Measurements from ENCODE around the gene ATP8B3. TPM values are rescaled to one million over a fixed set of nuclear protein-coding genes. Genes with fewer than 3 reads are reported as not detected.

ATP8B3 gene
- total and polyA plus RNA-seq, 7 donors = under 0.01 to 3.9 (median 0.68) TPM; not detected in 2

GRCh38 chr19:1779574-1779973 is 32.5 kb downstream of the ATP8B3 start:
- Histone ChIP-seq H3K27me3 (peaks cover 29 to 100% (median 84%) of the 10 kb centered on the region in 3 donors), H3K36me3 (no peaks in the 10 kb centered on the region), H3K27ac (no peak overlapping the region), H3K4me3 (no peak overlapping the region), H3K9me3 (peaks cover 4 to 16% (median 13%) of the 10 kb centered on the region in 4 donors), H3K4me1 (peaks cover 0 to 4% (median 2%) of the 10 kb centered on the region in 4 donors)
- DNase-seq = no peak
- 26 to 38% methylated on average over 16 of the region's 16 CpGs for WGBS, 2 donors
- TF ChIP-seq, protein P1, sequence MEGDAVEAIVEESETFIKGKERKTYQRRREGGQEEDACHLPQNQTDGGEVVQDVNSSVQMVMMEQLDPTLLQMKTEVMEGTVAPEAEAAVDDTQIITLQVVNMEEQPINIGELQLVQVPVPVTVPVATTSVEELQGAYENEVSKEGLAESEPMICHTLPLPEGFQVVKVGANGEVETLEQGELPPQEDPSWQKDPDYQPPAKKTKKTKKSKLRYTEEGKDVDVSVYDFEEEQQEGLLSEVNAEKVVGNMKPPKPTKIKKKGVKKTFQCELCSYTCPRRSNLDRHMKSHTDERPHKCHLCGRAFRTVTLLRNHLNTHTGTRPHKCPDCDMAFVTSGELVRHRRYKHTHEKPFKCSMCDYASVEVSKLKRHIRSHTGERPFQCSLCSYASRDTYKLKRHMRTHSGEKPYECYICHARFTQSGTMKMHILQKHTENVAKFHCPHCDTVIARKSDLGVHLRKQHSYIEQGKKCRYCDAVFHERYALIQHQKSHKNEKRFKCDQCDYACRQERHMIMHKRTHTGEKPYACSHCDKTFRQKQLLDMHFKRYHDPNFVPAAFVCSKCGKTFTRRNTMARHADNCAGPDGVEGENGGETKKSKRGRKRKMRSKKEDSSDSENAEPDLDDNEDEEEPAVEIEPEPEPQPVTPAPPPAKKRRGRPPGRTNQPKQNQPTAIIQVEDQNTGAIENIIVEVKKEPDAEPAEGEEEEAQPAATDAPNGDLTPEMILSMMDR (IDR thresholded peaks at IDR 0.05) = no peak
- no peak for TF ChIP-seq POLR2AphosphoS5 (IDR thresholded peaks at IDR 0.05)
- no peak for TF ChIP-seq POLR2A (IDR thresholded peaks at IDR 0.05)
- TF ChIP-seq EP300 (IDR thresholded peaks at IDR 0.05) = no peak
- intact Hi-C loops (cut with DNase I) = no loop called here

DNA sequence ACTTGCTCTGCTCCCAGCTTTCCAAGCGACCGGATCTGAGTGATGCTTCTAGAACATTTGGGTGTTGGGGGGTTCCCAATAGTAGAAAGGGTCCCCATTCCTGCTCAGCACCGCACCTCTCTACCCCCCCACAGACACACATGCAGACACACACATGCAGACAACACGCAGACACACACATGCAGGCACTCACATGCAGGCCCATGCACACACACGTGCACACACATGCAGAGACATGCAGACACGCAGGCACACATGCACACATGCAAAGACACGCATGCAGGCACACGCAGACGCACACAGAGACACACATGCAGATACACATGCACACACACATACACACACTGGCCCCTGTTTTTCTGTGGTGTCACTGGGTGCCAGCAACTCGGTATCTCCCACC is 34.9 kb downstream of the ATP8B3 start:
- 50 to 57% methylated on average over 10 of the region's 10 CpGs for WGBS, 2 donors
- Histone ChIP-seq H3K4me1 (peaks cover 0 to 4% (median 2%) of the 10 kb centered on the region in 4 donors), H3K27ac (no peak overlapping the region), H3K4me3 (no peak overlapping the region), H3K9me3 (peaks cover 4 to 15% (median 13%) of the 10 kb centered on the region in 4 donors), H3K27me3 (peaks cover 34 to 95% (median 80%) of the 10 kb centered on the region in 3 donors), H3K36me3 (no peaks in the 10 kb centered on the region)
- DNase-seq = no peak
- TF ChIP-seq, protein P1 (IDR thresholded peaks at IDR 0.05) = no peak
- no peak for TF ChIP-seq POLR2AphosphoS5 (IDR thresholded peaks at IDR 0.05)
- no peak for TF ChIP-seq EP300 (IDR thresholded peaks at IDR 0.05)
- no peak for TF ChIP-seq POLR2A (IDR thresholded peaks at IDR 0.05)
- intact Hi-C loops (cut with DNase I) = no loop called here

GRCh38 chr19:1776606-1777147 is 35.4 kb downstream of the ATP8B3 start:
- WGBS, 2 donors = 7 to 8% methylated on average over 23 of the region's 23 CpGs
- Histone ChIP-seq H3K9me3 (peaks cover 0 to 10% (median 8%) of the 10 kb centered on the region in 4 donors), H3K27me3 (peaks cover 34 to 95% (median 75%) of the 10 kb centered on the region in 3 donors), H3K4me1 (peaks cover 0 to 4% (median 2%) of the 10 kb centered on the region in 4 donors), H3K27ac (no peak overlapping the region), H3K4me3 (no peak overlapping the region), H3K36me3 (no peaks in the 10 kb centered on the region)
- intact Hi-C loops (cut with DNase I) = no loop called here
- DNase-seq = no peak
- TF ChIP-seq, protein P1 (IDR thresholded peaks at IDR 0.05) = no peak
- no peak for TF ChIP-seq POLR2A (IDR thresholded peaks at IDR 0.05)
- no peak for TF ChIP-seq POLR2AphosphoS5 (IDR thresholded peaks at IDR 0.05)
- no peak for TF ChIP-seq EP300 (IDR thresholded peaks at IDR 0.05)

- 5 to 10% methylated on average over 50 of the region's 50 CpGs for WGBS, 2 donors
Measured at GRCh38 chr19:1775951-1776605, 36.0 kb downstream of the ATP8B3 start.

More at GRCh38 chr19:1775951-1776605, 36.0 kb downstream of the ATP8B3 start:
- Histone ChIP-seq H3K9me3 (peaks cover 4 to 9% (median 8%) of the 10 kb centered on the region in 4 donors), H3K4me3 (no peak overlapping the region), H3K27ac (no peak overlapping the region), H3K36me3 (no peaks in the 10 kb centered on the region), H3K4me1 (peaks cover 0 to 4% (median 2%) of the 10 kb centered on the region in 4 donors), H3K27me3 (peaks cover 34 to 95% (median 74%) of the 10 kb centered on the region in 3 donors)
- TF ChIP-seq, protein P1 (IDR thresholded peaks at IDR 0.05) = no peak
- TF ChIP-seq POLR2A (IDR thresholded peaks at IDR 0.05) (no peak), EP300 (IDR thresholded peaks at IDR 0.05) (no peak), POLR2AphosphoS5 (IDR thresholded peaks at IDR 0.05) (no peak)
- no peak for DNase-seq
- intact Hi-C loops (cut with DNase I) = no loop called here

Measured in sigmoid colon (tissue), 7 donors.